Choroid plexus epithelial cell (primary cell): ENCODE data around the gene FBXW7.

ENCODE experiments used
- DNase-seq: peaks from one replicate; pipeline ENCODE4 v3.0.0-alpha.2; 2010; ENCODE audit warnings: low read depth
- H3K4me3 ChIP-seq: 2 replicates; pipeline ENCODE4 v1.5.1; 2011; ENCODE audit warnings: low read depth, mild to moderate bottlenecking, control low read depth, low read length, moderate library complexity
- TF ChIP-seq, protein P1 (sequence below): conservative IDR thresholded peaks from 2 replicates; pipeline ENCODE4 v1.5.1; 2011; ENCODE audit warnings: low read depth, mild to moderate bottlenecking, control low read depth, inconsistent platforms, low read length, moderate library complexity

FBXW7 gene

DNA sequence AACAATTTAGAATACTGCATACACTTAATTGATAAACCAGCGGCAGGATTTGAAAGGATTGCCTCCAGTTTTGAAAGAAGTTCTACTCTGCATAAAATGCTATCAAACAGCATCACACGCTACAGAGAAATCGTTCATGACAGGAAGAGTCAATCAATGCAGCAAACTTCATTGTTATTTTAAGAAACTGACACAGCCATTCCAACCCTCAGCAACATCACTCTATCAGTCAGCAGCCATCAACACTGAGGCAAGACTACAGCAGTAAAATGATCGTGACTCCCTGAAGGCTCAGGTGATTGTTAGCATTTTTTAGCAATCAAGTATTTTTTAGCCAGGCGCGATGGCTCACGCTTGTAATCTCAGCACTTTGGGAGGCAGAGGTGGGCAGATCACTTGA is 98.3 kb downstream of the FBXW7 start:
- no peak overlapping the region for H3K4me3 ChIP-seq
- DNase-seq = no peak
- TF ChIP-seq, protein P1, sequence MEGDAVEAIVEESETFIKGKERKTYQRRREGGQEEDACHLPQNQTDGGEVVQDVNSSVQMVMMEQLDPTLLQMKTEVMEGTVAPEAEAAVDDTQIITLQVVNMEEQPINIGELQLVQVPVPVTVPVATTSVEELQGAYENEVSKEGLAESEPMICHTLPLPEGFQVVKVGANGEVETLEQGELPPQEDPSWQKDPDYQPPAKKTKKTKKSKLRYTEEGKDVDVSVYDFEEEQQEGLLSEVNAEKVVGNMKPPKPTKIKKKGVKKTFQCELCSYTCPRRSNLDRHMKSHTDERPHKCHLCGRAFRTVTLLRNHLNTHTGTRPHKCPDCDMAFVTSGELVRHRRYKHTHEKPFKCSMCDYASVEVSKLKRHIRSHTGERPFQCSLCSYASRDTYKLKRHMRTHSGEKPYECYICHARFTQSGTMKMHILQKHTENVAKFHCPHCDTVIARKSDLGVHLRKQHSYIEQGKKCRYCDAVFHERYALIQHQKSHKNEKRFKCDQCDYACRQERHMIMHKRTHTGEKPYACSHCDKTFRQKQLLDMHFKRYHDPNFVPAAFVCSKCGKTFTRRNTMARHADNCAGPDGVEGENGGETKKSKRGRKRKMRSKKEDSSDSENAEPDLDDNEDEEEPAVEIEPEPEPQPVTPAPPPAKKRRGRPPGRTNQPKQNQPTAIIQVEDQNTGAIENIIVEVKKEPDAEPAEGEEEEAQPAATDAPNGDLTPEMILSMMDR = no peak

DNA sequence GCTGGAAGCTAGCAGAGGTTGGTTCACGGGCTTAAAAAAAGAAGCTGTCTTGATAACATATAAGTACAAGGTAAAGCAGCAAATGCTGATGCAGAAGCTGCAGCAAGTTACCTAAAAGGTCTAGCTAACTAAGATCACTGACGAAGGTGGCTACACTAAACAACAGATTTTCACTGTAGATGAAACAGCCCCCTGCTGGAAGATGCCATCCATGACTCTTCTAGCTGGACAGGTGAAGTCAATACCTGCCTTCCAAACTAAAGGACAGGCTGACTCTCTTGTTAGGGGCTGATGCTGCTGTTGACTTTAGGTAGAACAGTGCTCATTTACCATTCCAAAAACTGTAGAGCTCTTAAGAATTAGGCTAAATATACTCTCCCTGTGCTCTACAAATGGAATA is 99.5 kb downstream of the FBXW7 start:
- no peak for DNase-seq
- TF ChIP-seq, protein P1 = no peak
- no peak overlapping the region for H3K4me3 ChIP-seq

DNA sequence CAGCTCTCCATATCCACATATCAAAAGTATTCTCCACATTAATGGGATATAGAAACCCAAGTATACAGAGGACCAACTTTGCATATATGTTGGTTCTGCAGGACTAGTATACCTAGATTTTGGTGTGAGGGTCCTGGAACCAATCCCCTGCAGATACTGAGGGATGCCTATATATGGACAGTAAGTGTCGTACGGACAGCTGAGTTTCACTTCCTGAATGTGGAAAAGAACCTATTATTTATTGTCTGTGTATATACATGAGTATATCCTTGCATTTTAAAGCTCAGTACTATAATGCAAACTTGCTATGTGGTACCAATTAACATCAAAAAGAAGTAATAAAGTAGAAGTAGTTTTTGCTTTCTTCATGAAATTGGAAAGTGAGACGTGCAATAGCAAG is 101.9 kb downstream of the FBXW7 start:
- no peak overlapping the region for H3K4me3 ChIP-seq
- TF ChIP-seq, protein P1 = no peak
- DNase-seq = no peak

DNA sequence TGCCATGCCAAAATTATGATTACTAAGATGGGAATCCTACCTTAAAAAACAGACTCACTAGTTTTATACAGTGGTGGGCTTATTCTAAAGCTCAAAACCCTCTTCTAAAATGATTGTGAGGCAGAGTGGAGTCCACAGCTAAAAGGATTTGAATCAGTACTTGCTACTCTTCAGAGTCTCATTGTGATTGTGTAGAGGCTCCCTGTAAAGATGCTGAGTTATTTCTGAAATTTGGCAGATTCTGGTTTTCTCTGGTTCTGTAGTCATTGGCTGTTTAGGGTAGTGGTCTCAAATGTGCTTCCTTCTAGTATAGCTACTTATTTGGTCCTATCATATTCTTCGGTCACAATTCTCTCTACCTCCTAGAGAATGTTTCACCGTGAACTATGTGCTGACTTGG is 104.1 kb downstream of the FBXW7 start:
- TF ChIP-seq, protein P1 = no peak
- no peak for DNase-seq
- H3K4me3 ChIP-seq = no peak overlapping the region

DNA sequence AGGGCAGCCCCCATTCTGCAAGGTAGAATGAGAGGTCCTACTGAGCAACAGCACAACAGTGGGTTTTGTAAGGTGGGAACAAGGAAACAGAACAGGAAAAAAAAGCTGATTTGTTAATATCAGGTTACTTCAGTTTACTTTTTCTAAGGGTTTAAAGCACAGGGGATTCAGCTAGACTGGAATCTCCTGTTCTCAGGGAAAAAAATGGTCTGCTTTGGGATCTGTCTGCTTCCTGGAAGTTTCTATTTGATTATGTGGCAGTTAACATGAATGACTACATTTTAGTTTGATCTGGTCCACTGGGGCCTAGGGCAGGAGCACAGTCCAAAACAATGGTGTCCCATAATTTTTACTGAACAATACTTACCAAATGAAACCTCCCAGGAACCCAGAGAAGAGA is 104.6 kb downstream of the FBXW7 start:
- no peak overlapping the region for H3K4me3 ChIP-seq
- DNase-seq = no peak
- TF ChIP-seq, protein P1 = no peak

DNA sequence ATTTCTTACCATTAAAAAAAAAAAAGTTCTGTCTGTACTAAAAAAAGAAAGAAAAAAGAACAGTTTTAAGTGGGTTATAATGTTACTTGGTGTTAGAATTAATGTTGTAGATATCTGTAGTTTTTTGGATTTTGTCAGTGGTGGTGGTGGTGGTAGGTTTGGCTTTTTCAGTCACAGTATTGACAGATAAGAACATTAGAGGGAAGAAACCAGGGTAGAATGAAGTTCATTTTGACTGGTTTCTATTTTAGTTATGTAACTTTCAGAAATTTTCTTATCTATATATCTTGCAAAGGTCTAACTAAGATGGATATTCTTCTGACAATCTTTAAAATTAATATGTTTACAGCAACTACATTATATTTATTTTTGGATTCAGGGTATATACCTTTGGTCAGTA is 105.4 kb downstream of the FBXW7 start:
- TF ChIP-seq, protein P1 = no peak
- H3K4me3 ChIP-seq = no peak overlapping the region
- DNase-seq = no peak

DNA sequence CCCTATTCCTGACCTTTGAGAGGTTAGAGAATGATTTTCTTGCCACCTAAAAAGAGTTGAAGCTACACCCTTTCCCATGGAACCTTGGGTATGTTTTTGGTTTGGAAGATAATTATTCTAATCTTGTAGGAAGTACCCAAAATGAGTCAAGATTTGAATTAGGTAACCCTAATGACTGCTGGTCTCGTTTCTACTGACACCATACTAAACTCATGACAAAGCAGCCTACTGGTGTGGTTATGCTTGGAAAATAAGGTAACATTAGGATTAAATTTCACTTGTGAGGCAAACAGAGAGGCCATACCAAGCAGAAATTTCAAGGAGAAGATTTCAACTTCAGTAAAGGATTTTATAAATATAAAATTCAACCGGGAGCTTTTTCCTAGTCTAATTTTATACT is 107.9 kb downstream of the FBXW7 start:
- no peak overlapping the region for H3K4me3 ChIP-seq
- DNase-seq = no peak
- TF ChIP-seq, protein P1 = no peak
